ENCODE data around the gene EML3. TPM values are rescaled to one million over a fixed set of nuclear protein-coding genes. Genes with fewer than 3 reads are reported as not detected.
"Not testable (repeated sequence)": the region's sequence is repeated elsewhere in the genome, so short reads cannot be mapped to it uniquely, and the experiment has no call there.

EML3 gene
- total RNA-seq, 1 donor from 2014 or later = 26.7 TPM

DNA sequence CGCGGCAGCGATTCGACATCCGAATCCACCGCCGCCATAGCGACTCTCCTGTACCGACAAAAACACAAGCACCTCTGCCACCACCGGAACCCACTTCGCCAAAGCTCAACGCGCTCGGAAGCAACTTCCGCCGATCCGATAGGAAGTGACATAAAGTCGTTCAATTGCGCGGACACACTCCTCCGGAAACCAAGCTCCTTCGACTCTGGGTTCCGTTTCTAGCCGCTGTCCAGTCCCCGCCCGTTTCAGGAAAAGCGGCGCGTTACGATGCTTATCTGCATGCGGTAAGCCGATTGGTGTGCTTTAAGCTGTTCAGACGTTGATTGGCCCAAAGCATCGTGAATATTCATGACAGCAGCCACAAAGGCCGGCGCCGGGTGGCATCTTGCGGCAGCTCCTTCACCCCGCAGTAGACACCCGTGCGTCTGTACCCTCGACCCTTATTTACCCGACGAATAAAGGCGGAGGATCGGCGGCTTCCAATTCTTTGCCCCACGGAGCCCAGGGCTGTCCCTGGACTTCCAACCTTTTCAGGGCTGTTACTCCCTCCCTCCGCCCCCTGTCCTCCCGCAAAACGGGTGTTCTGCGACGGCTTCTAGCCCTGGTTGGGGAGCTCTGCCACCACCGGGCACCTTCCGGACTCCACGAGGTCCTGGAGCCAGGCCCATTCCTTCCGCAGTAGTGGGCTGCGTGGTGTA, 21.0 kb downstream of the EML3 start, which contains the start of gene TUT1:
Gene TUT1 (minus strand): TSS at position 76 of the 698 bp plus-strand sequence. CDS start 38 bp downstream, at position 38.
- Mint-ChIP-seq H3K4me3 (ENCODE audit: unreplicated experiment) (peak within 1 kb of the TSS; percentile 99), H3K27ac (ENCODE audit: unreplicated experiment) (peak within 1 kb of the TSS; percentile 98), H3K4me1 (ENCODE audit: low read depth, unreplicated experiment) (peaks cover 16% of the 10 kb centered on the region), H3K36me3 (ENCODE audit: unreplicated experiment) (no peaks in the 10 kb centered on the region), H3K27me3 (ENCODE audit: unreplicated experiment) (no peaks in the 10 kb centered on the region), H3K9me3 (ENCODE audit: unreplicated experiment) (peaks cover 24% of the 10 kb centered on the region)
- TF ChIP-seq, protein P1, sequence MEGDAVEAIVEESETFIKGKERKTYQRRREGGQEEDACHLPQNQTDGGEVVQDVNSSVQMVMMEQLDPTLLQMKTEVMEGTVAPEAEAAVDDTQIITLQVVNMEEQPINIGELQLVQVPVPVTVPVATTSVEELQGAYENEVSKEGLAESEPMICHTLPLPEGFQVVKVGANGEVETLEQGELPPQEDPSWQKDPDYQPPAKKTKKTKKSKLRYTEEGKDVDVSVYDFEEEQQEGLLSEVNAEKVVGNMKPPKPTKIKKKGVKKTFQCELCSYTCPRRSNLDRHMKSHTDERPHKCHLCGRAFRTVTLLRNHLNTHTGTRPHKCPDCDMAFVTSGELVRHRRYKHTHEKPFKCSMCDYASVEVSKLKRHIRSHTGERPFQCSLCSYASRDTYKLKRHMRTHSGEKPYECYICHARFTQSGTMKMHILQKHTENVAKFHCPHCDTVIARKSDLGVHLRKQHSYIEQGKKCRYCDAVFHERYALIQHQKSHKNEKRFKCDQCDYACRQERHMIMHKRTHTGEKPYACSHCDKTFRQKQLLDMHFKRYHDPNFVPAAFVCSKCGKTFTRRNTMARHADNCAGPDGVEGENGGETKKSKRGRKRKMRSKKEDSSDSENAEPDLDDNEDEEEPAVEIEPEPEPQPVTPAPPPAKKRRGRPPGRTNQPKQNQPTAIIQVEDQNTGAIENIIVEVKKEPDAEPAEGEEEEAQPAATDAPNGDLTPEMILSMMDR (IDR thresholded peaks at IDR 0.05; ENCODE audit: partially characterized antibody, unreplicated experiment) = no peak
- peak; percentile 92 for DNase-seq

DNA sequence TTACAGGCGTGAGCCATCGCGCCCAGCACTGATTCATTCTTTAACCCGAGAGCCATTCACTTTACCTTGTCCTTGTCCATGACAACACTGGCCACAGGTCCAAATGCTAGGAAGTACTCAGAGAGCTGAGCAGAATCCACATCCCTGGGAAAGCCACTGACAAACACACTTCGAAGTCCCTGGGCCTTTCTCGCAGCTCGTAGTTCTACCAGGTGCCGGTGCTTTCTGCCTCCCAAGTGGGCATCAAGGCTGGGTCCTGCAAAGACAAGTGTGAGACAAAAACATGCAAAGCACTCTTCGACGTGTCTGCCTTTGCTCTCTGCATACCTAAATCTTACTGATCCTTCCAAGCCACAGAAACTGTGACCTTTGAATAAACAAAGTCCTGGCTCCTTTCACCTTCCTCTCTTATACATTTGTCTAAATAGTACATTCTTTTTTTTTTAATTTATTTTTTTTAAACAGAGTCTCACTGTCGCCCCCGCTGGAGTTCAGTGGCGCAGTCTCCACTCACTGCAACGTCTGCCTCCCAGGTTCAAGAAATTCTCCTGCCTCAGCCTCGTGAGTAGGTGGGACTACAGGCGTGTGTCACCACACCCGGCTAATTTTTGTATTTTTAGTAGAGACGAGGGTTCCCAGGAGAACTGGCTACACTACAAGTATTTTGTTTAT, 23.5 kb downstream of the EML3 start:
- no peak overlapping the region for H3K27ac Mint-ChIP-seq (ENCODE audit: unreplicated experiment)

DNA sequence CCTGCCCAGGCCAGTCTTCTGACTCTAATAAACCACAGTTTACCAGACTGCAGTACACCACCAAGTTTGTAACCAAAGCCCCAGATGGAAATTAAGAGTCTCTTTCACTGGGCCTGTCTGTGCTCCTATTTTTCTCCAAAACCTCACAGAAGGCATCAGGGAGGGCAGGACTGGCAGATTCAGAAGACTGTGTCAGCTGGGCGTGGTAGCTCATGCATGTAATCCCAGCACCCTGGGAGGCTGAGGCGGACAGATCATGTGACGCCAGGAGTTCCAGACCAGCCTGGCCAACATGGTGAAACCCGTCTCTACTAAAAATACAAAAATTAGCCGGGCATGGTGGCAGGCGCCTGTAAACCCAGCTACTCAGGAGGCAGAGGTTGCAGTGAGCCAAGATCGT, 27.2 kb downstream of the EML3 start:
- H3K27ac Mint-ChIP-seq (ENCODE audit: unreplicated experiment); DNase-seq; H3K36me3 Mint-ChIP-seq (ENCODE audit: unreplicated experiment); H3K9me3 Mint-ChIP-seq (ENCODE audit: unreplicated experiment); H3K27me3 Mint-ChIP-seq (ENCODE audit: unreplicated experiment); H3K4me3 Mint-ChIP-seq (ENCODE audit: unreplicated experiment); H3K4me1 Mint-ChIP-seq (ENCODE audit: low read depth, unreplicated experiment): not testable (repeated sequence)

More for the DNA sequence above, 23.5 kb downstream of the EML3 start:
- DNase-seq = no peak
- no peaks in the 10 kb centered on the region for H3K27me3 Mint-ChIP-seq (ENCODE audit: unreplicated experiment)
- peaks cover 20% of the 10 kb centered on the region for H3K9me3 Mint-ChIP-seq (ENCODE audit: unreplicated experiment)
- peaks cover 16% of the 10 kb centered on the region for H3K4me1 Mint-ChIP-seq (ENCODE audit: low read depth, unreplicated experiment)
- H3K36me3 Mint-ChIP-seq (ENCODE audit: unreplicated experiment) = no peaks in the 10 kb centered on the region
- TF ChIP-seq, protein P1 (IDR thresholded peaks at IDR 0.05; ENCODE audit: partially characterized antibody, unreplicated experiment) = no peak
- H3K4me3 Mint-ChIP-seq (ENCODE audit: unreplicated experiment) = no peak overlapping the region

DNA sequence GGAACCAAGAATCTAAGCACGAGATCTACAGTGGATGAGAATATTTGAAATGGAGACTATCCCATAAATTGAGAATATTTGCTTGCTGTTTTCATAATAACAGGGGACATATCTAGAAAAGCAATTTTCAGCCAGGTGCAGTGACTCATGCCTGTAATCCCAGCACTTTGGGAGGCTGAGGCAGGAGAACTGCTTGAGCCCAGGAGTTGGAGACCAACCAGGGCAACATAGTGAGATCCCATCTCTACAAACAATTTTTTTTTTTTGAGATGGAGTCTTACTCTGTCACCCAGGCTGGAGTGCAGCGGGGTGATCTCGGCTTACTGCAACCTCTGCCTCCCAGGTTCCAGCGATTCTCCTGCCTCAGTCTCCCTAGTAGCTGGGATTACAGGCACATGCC, 30.8 kb downstream of the EML3 start:
- H3K4me3 Mint-ChIP-seq (ENCODE audit: unreplicated experiment); H3K27me3 Mint-ChIP-seq (ENCODE audit: unreplicated experiment); DNase-seq; H3K9me3 Mint-ChIP-seq (ENCODE audit: unreplicated experiment); H3K36me3 Mint-ChIP-seq (ENCODE audit: unreplicated experiment); H3K4me1 Mint-ChIP-seq (ENCODE audit: low read depth, unreplicated experiment); H3K27ac Mint-ChIP-seq (ENCODE audit: unreplicated experiment): not testable (repeated sequence)

DNA sequence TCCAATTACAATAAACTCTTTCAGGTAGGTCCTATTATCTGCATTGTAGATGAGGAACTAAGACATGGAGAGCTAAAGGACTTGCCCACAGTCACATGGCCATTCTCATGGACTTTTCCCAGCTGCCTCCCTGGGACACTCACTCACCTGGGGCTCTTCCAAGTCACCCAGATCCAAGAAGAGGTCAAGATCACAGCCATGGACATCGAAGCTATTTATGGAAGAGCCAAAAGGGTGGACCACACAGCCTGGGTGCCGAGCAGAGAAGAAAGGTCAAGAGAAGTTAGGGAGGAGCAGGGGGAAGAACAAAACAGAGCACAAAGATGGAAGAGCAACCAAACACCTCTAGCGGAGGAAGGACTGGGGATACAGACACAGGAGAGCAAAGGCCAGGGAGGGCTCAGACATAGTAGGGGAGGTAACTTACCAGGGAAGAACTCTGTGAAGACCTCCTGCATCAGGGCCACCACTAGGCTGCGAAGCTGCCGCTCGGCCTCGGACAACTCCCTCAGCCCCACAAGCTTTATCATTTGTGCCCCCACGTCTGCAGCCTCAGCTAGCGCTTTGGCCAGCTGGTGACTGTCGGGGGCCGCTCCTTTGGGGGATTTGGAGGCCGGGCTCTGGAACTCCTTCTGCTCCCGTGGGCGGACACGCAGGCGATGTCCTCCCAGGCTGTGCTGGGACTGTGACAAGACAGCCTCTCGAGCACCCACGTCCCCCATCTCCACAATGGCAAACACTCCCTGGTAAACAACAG, 31.4 kb downstream of the EML3 start:
- Mint-ChIP-seq H3K27me3 (ENCODE audit: unreplicated experiment) (no peaks in the 10 kb centered on the region), H3K4me1 (ENCODE audit: low read depth, unreplicated experiment) (no peaks in the 10 kb centered on the region), H3K36me3 (ENCODE audit: unreplicated experiment) (no peaks in the 10 kb centered on the region), H3K27ac (ENCODE audit: unreplicated experiment) (peak overlapping the region; percentile 60), H3K9me3 (ENCODE audit: unreplicated experiment) (peaks cover 1% of the 10 kb centered on the region), H3K4me3 (ENCODE audit: unreplicated experiment) (no peak overlapping the region)
- TF ChIP-seq, protein P1 (IDR thresholded peaks at IDR 0.05; ENCODE audit: partially characterized antibody, unreplicated experiment) = no peak
- DNase-seq = no peak

Data from glutamatergic neuron (in vitro differentiated cells).